GM20000 (cell line): ENCODE data around the gene ITGA5.

Experiments
- DNase-seq: peaks from one replicate; pipeline ENCODE4 v3.0.0; 2012; ENCODE audit warnings: low spot score
- TF ChIP-seq, protein P1 (sequence below): IDR thresholded peaks from 2 replicates; pipeline ENCODE4 v1.5.1; 2012; ENCODE audit warnings: mild to moderate bottlenecking, control low read depth; ENCODE audit errors: extremely low read depth, missing control alignments

Gene ITGA5

DNA sequence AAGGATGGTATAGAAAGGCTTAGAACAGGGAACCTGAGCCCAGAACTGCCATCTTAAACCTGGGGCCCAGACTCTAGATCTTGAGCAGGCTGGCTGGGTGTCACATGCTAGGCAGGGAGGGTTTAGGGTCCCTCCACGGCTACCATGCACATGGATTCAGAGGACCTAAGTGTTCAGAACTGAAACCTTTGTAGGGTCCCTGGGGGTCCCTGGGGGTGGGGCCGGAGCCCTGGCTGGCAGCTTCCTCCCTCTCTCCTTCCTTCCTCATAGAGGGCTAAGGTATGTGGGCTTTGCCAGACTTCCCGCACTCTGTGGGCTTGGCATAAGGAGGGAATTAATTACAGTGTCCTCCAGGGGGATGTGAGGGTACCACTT is 29.9 kb downstream of the ITGA5 start:
- no peak for DNase-seq
- TF ChIP-seq, protein P1, sequence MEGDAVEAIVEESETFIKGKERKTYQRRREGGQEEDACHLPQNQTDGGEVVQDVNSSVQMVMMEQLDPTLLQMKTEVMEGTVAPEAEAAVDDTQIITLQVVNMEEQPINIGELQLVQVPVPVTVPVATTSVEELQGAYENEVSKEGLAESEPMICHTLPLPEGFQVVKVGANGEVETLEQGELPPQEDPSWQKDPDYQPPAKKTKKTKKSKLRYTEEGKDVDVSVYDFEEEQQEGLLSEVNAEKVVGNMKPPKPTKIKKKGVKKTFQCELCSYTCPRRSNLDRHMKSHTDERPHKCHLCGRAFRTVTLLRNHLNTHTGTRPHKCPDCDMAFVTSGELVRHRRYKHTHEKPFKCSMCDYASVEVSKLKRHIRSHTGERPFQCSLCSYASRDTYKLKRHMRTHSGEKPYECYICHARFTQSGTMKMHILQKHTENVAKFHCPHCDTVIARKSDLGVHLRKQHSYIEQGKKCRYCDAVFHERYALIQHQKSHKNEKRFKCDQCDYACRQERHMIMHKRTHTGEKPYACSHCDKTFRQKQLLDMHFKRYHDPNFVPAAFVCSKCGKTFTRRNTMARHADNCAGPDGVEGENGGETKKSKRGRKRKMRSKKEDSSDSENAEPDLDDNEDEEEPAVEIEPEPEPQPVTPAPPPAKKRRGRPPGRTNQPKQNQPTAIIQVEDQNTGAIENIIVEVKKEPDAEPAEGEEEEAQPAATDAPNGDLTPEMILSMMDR, result no peak

DNA sequence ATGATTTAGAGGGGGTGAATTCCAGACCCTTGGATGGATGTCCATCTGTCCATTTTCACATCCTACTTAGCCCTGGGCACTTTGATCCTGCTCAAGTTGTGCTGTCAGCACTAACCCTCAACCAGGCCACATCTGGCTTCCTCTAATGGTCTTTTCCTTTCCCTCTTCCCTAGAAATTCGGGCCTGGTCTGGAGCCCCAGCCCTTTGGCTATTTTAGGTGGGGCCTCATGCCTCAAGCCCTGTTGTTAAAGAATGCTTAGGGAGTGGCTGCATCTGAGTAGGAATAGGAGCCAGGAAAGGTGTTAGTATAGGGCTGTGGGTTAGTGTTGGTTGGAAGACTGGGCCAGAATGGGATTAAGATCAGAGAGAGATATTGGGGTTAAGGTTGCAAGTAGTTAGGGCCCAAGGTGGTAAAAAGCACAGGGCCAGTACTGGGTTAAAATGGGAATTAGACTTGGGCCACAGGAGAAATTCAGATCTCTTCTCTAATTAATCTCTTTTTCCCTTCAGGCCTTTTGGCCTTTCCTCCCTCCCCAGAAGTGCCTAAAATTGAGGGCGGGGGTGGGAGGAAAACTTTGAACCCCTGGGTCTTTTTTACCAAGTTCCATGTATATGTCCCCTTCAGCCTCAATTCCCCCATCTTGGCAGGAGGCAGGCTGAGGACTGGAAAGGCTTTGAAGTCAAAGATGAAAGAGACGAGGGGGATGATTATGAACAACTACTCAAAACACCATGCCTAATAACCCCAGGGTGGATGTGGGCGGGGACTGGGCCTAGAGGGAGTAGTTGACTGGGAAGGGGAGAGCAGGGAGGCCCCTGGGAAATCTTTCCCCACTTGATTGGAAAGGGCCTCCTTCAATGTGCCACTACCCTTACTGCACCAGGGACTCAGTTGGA is 30.6 kb downstream of the ITGA5 start:
- DNase-seq, result no peak

GRCh38 chr12:54387114-54387467 is 32.0 kb downstream of the ITGA5 start:
- TF ChIP-seq, protein P1, result no peak

More for the DNA sequence above, 30.6 kb downstream of the ITGA5 start:
- TF ChIP-seq, protein P1, result no peak

DNA sequence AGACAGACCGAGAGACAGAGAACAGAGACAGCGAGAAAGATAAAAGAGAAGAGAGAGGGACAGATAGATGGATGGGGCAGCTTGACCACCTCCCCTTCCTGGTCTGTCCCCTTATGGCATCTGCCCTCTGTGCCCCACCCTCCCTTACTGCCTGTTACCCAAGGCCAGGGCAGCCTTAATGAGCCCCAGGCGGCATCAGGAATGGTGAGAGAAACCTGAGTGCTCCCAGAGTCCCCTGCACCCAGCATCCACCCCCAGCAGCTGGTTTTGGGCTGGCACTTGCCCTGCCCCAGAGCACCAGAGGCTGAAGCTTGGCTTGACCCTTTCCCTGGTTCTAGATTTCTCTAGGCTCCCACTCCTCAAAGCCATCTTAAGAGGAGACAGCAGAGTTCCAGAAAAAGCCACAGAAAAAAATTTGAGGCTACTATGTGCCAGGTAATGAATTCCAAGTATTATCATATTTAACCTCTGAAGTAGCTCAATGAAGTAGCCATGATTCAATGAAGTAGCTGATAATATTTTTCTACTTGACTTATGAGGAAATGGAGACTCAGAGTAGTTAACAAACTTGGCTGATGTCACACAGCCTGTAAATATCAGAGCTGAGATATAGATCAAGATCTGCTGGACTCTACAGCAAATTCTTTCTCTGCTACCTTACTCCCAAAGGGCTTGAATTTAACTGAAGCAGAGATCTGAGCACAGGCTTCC is 32.5 kb downstream of the ITGA5 start:
- TF ChIP-seq, protein P1, result no peak
- DNase-seq, result no peak

More at GRCh38 chr12:54387114-54387467, 32.0 kb downstream of the ITGA5 start:
- DNase-seq, result no peak

GRCh38 chr12:54385251-54385914 is 33.7 kb downstream of the ITGA5 start:
- DNase-seq, result peak; percentile 69
- TF ChIP-seq, protein P1, result no peak

DNA sequence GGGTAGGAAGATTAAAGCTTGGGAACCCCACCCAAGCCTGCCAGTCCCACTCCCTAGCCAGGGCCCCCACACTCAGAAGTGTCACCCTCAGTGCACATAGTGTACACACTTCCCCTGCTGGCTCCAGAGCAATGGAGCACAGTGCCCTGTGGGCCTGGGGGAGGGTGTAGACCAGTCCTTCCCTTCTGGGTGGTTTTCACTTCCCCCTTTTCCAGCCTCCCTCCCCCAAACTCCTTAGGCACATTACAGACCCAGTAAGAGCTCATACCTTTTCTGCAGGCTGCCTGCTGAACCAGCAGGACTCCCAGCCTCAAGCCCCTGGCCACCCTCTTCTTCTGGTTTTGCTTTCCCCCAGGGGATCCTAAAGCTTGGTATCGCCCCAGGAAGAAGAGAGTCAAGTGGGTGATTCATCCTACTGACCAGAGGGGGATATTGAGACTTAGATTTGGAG is 34.5 kb downstream of the ITGA5 start, which contains the start of gene ZNF385A:
Gene ZNF385A (minus strand): TSS at position 143 of the 451 bp plus-strand sequence. CDS start 219 bp downstream, outside the sequence.
- DNase-seq, result no peak
- TF ChIP-seq, protein P1, result no peak
